Measurements from ENCODE around the gene NPAS3.

DNA sequence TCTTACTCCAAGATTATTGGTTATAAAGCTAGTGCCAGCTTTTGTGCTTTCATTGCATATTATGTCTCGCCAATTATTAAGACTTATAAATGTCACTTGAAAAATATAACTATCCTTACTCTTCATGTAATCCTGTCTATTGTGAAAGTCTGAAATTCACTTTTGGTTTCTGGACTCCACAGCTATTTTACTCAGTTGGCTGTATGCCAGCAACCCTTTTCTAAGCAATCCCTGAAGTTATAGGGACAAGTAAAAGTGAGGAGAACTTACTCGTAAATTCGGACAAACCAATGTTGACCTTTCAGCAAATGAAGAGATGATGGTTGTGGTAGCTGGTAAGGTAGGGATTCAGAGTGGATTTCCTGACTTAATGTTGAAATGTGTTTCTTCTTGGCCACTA is 196.3 kb downstream of the NPAS3 start:
- TF ChIP-seq CTCF (IDR thresholded peaks at IDR 0.05) (no peak), POLR2A (IDR thresholded peaks at IDR 0.05) (no peak)
